Astrocyte (in vitro differentiated cells and primary cell): ENCODE data around the gene PTPN1. TPM values are rescaled to one million over a fixed set of nuclear protein-coding genes. Genes with fewer than 3 reads are reported as not detected.

Experiments used
- DNase-seq: peaks from one replicate; pipeline ENCODE4 v3.0.0-alpha.2; 2010; ENCODE audit warnings: low read depth
- FAIRE-seq: peaks from 2 replicates; lab custom pipeline; 2011; peaks lifted over from hg19 to GRCh38; lab: Jason Lieb, UNC
- H2AFZ ChIP-seq: 2 replicates; pipeline ENCODE4 v1.6.0; 2012; ENCODE audit warnings: low read depth, low read length, inconsistent platforms
- H3K27ac ChIP-seq: 2 replicates; pipeline ENCODE4 v1.5.1; 2011; ENCODE audit warnings: low read depth, low read length, inconsistent platforms
- H3K27me3 ChIP-seq: 2 replicates; pipeline ENCODE4 v1.6.0; 2011; ENCODE audit warnings: low read length, inconsistent platforms; ENCODE audit not compliant: insufficient read depth
- H3K36me3 ChIP-seq: 2 replicates; pipeline ENCODE4 v1.5.1; 2011; ENCODE audit warnings: low read length, inconsistent platforms; ENCODE audit not compliant: insufficient read depth
- H3K4me1 ChIP-seq: 2 replicates; pipeline ENCODE4 v1.5.1; 2011; ENCODE audit warnings: low read length, inconsistent platforms; ENCODE audit not compliant: insufficient read depth
- H3K4me2 ChIP-seq: 2 replicates; pipeline ENCODE4 v1.6.0; 2012; ENCODE audit warnings: low read length, inconsistent platforms
- H3K4me3 ChIP-seq: 2 replicates; pipeline ENCODE4 v1.5.1; 2011; ENCODE audit warnings: low read depth, mild to moderate bottlenecking, low read length, inconsistent platforms; ENCODE audit not compliant: insufficient read depth
- H3K79me2 ChIP-seq: 2 replicates; pipeline ENCODE4 v1.6.0; 2012; ENCODE audit warnings: mild to moderate bottlenecking, low read length, inconsistent platforms; ENCODE audit not compliant: insufficient read depth
- H3K9ac ChIP-seq: 2 replicates; pipeline ENCODE4 v1.6.0; 2012; ENCODE audit warnings: mild to moderate bottlenecking, low read length, inconsistent platforms
- H3K9me3 ChIP-seq: 2 replicates; pipeline ENCODE4 v1.5.1; 2012; ENCODE audit warnings: low read depth, mild to moderate bottlenecking, low read length, inconsistent platforms; ENCODE audit not compliant: insufficient read depth
- H4K20me1 ChIP-seq: 2 replicates; pipeline ENCODE4 v1.6.0; 2012; ENCODE audit warnings: low read length, inconsistent platforms; ENCODE audit not compliant: insufficient read depth
- H3K27ac Mint-ChIP-seq: one replicate; pipeline ENCODE4 v1.8.0; 2021; ENCODE audit warnings: mild to moderate bottlenecking, mixed read lengths; ENCODE audit not compliant: unreplicated experiment
- H3K27me3 Mint-ChIP-seq: one replicate; pipeline ENCODE4 v1.8.0; 2021; ENCODE audit warnings: low read depth, mixed read lengths; ENCODE audit not compliant: unreplicated experiment
- H3K36me3 Mint-ChIP-seq: one replicate; pipeline ENCODE4 v1.8.0; 2021; ENCODE audit warnings: low read depth, mixed read lengths; ENCODE audit not compliant: unreplicated experiment
- H3K4me1 Mint-ChIP-seq: one replicate; pipeline ENCODE4 v1.8.0; 2021; ENCODE audit warnings: low read depth, mixed read lengths; ENCODE audit not compliant: unreplicated experiment
- H3K4me3 Mint-ChIP-seq: one replicate; pipeline ENCODE4 v1.8.0; 2021; ENCODE audit warnings: mild to moderate bottlenecking, moderate library complexity, mixed read lengths; ENCODE audit not compliant: unreplicated experiment
- H3K9me3 Mint-ChIP-seq: one replicate; pipeline ENCODE4 v1.8.0; 2021; ENCODE audit warnings: mild to moderate bottlenecking, mixed read lengths; ENCODE audit not compliant: unreplicated experiment
- CTCF ChIP-seq: IDR thresholded peaks from 2 replicates; pipeline ENCODE4 v1.5.1; 2011; ENCODE audit warnings: low read depth, mild to moderate bottlenecking, inconsistent platforms, low read length, moderate library complexity; ENCODE audit not compliant: insufficient read depth
- EZH2 ChIP-seq: IDR thresholded peaks from 2 replicates; pipeline ENCODE4 v1.6.1; 2012; ENCODE audit warnings: mild to moderate bottlenecking, low read length, inconsistent platforms; ENCODE audit not compliant: insufficient read depth
- total RNA-seq: library from RNA; stranded (reverse); gene quantifications from 2 replicates; pipeline ENCODE4 v1.2.1, GENCODE V29; 2021

The PTPN1 gene
- total RNA-seq, 1 donor from 2014 or later = 64.9 TPM

GRCh38 chr20:50586531-50587232 lies 76.5 kb downstream of the PTPN1 start:
- DNase-seq (no peak), FAIRE-seq (no peak)
- Histone ChIP-seq H4K20me1 (peaks cover 42% of the 10 kb centered on the region), H3K4me2 (no peak overlapping the region), H3K4me1 (no peaks in the 10 kb centered on the region), H3K27me3 (no peaks in the 10 kb centered on the region), H3K27ac (no peak overlapping the region), H3K4me3 (no peak overlapping the region), H3K9ac (no peak overlapping the region), H2AFZ (no peak overlapping the region), H3K79me2 (no peaks in the 10 kb centered on the region), H3K9me3 (no peaks in the 10 kb centered on the region), H3K36me3 (peaks cover 38% of the 10 kb centered on the region)
- Mint-ChIP-seq H3K27me3 (no peaks in the 10 kb centered on the region), H3K27ac (no peak overlapping the region), H3K36me3 (peaks cover 5% of the 10 kb centered on the region), H3K4me1 (no peaks in the 10 kb centered on the region), H3K9me3 (no peaks in the 10 kb centered on the region), H3K4me3 (no peak overlapping the region)
- TF ChIP-seq EZH2 (no peak), CTCF (no peak)

- H3K27me3 Mint-ChIP-seq = no peaks in the 10 kb centered on the region
- Histone ChIP-seq H2AFZ (no peak overlapping the region), H3K9me3 (no peaks in the 10 kb centered on the region), H3K79me2 (no peaks in the 10 kb centered on the region), H3K4me3 (no peak overlapping the region), H3K36me3 (peaks cover 32% of the 10 kb centered on the region), H3K27ac (no peak overlapping the region), H3K4me1 (no peaks in the 10 kb centered on the region), H3K9ac (no peak overlapping the region), H4K20me1 (peaks cover 45% of the 10 kb centered on the region), H3K27me3 (no peaks in the 10 kb centered on the region), H3K4me2 (no peak overlapping the region)
- FAIRE-seq = no peak
- no peaks in the 10 kb centered on the region for H3K9me3 Mint-ChIP-seq
- H3K4me1 Mint-ChIP-seq = no peaks in the 10 kb centered on the region
- H3K36me3 Mint-ChIP-seq = peaks cover 8% of the 10 kb centered on the region
- TF ChIP-seq CTCF = no peak
- DNase-seq = no peak
- H3K27ac Mint-ChIP-seq = no peak overlapping the region
- no peak overlapping the region for H3K4me3 Mint-ChIP-seq
Observed at GRCh38 chr20:50587291-50587961, 77.2 kb downstream of the PTPN1 start.
